ENCODE results near the gene PLA2G4F. TPM values are rescaled to one million over a fixed set of nuclear protein-coding genes. Genes with fewer than 3 reads are reported as not detected.
"Not testable (repeated sequence)": the region's sequence is repeated elsewhere in the genome, so short reads cannot be mapped to it uniquely, and the experiment has no call there.

Gene PLA2G4F
- total RNA-seq, 2 experiments from 2014 or later = not detected

DNA sequence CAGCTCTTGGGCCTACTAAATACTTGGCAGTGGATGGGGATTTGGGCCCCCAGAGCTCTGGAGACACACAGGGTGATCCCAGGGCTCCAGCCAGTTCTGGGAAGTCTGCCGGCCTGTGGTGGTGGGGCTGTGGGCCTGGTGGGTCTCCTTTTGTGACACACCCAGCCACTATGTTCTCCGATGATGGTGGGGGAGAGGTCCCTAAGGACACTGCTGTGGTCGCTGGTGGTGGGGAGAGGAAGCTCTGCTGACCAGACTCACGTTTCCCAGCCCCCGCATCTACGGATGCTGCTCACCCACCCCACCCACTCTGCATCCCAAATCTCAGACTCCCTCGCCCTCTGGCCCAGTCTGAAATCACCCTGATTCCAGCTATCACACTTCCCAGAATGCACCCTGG lies 62.5 kb downstream of the PLA2G4F start:
- Mint-ChIP-seq H3K4me1 (ENCODE audit: low read depth) (no peaks in the 10 kb centered on the region), H3K27me3 (peaks cover 3% of the 10 kb centered on the region), H3K27ac (no peak overlapping the region), H3K9me3 (no peaks in the 10 kb centered on the region), H3K36me3 (ENCODE audit: low read depth) (no peaks in the 10 kb centered on the region), H3K4me3 (no peak overlapping the region)
- Histone ChIP-seq H3K4me3 (ENCODE audit: low read length) (no peak overlapping the region), H3K27ac (ENCODE audit: low read depth in 1 of 2, low read length in 2 of 2) (no peak overlapping the region), H3K27me3 (ENCODE audit: control insufficient read depth in 1 of 2, insufficient read depth in 2 of 2, low read length in 2 of 2) (no peaks in the 10 kb centered on the region), H3K4me1 (ENCODE audit: insufficient read depth, low read length) (no peaks in the 10 kb centered on the region), H3K9me3 (ENCODE audit: control insufficient read depth in 1 of 2, insufficient read depth in 1 of 2, low read length in 2 of 2) (peaks cover 0 to 8% of the 10 kb centered on the region in 2 experiments), H3K36me3 (ENCODE audit: insufficient read depth, low read length) (no peaks in the 10 kb centered on the region)
- no peak for ATAC-seq (ENCODE audit: poor library complexity)
- CTCF ChIA-PET = interaction anchor here (1.1 kb wide), 1 partner anchor 10 kb away, joined by 3 read pairs; no protein-coding TSS in a partner anchor
- no peak for DNase-seq
- intact Hi-C loops (cut with DNase I, micrococcal nuclease) = no loop called here
- POLR2A ChIA-PET = no interaction called here
- TF ChIP-seq, protein P1, sequence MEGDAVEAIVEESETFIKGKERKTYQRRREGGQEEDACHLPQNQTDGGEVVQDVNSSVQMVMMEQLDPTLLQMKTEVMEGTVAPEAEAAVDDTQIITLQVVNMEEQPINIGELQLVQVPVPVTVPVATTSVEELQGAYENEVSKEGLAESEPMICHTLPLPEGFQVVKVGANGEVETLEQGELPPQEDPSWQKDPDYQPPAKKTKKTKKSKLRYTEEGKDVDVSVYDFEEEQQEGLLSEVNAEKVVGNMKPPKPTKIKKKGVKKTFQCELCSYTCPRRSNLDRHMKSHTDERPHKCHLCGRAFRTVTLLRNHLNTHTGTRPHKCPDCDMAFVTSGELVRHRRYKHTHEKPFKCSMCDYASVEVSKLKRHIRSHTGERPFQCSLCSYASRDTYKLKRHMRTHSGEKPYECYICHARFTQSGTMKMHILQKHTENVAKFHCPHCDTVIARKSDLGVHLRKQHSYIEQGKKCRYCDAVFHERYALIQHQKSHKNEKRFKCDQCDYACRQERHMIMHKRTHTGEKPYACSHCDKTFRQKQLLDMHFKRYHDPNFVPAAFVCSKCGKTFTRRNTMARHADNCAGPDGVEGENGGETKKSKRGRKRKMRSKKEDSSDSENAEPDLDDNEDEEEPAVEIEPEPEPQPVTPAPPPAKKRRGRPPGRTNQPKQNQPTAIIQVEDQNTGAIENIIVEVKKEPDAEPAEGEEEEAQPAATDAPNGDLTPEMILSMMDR (IDR thresholded peaks at IDR 0.05) = no peak

DNA sequence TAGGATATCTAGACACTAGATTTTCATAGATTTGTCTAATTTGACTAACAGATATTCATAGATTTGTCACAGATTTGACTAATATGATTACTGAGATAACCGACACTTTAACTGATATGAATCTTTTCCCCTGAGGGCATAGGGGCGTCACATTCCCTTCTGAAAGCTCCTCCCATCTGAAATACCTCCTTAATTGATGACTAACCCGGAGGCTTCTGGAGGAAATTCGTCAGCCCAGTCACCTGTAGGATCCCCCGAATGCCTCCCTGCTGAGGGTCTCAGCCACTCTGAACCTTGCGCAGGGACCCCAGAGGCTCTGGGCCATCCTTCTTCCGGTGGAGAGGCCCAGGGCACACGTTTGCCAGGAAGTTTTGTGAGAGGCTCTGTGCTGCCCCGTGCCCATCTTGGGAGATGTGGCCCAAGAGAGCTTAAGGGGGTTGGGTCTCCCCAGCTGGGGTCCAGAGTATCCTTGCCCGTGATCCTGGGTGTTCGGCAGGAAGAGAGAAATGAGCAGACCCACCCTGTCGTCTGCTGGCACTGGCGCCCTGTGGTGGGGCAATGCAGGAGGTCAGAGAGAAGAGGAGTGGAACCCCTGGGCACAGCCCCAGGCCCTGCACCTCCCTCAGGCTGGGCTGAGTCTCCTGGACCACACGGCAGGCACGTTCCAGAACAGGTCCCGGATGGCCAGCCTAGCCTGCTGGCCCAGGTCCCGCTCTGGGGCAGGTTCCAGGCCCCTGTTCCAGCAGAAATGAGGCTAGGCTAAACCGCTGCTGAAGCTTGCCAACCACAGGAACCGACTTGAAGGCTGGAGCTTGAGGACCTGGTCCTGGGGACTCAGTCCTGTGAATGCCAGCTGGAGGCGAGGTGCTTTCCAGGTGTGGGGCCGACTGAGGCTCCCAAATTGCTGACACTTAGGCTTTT lies 63.8 kb downstream of the PLA2G4F start:
- POLR2A ChIA-PET = no interaction called here
- no peak overlapping the region for H3K27ac ChIP-seq (ENCODE audit: low read depth in 1 of 2, low read length in 2 of 2)
- H3K27ac Mint-ChIP-seq = no peak overlapping the region

DNA sequence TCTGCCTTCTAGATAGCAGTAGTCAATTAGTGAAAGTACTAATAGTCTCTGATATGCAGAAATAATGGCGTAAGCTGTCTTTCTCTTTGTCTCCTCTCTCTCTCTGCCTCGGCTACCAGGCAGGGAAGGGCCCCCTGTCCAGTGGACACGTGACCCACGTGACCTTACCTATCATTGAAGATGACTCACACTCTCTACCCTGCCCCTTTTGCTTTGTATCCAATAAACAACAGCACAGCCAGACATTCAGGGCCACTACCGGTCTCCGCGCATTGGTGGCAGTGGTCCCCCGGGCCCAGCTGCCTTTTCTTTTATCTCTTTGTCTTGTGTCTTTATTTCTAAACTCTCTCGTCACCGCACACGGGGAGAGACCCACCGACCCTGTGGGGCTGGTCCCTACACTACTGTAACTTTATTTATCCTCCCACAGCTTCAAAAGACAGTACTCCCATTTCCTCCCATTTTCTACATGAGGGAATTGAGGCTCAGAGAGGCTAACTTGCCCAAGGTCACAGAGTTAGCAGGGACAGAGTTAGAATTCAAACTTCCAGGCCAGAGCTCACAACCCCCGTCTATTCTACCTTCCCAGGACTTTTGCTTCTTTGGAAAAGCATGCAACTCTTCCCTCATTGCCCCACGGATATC lies 64.6 kb downstream of the PLA2G4F start:
- H3K27me3 ChIP-seq (ENCODE audit: control insufficient read depth in 1 of 2, insufficient read depth in 2 of 2, low read length in 2 of 2); H3K9me3 Mint-ChIP-seq; H3K27me3 Mint-ChIP-seq; CTCF ChIA-PET; H3K4me3 Mint-ChIP-seq; H3K36me3 Mint-ChIP-seq (ENCODE audit: low read depth); H3K36me3 ChIP-seq (ENCODE audit: insufficient read depth, low read length); H3K27ac Mint-ChIP-seq; H3K9me3 ChIP-seq (ENCODE audit: control insufficient read depth in 1 of 2, insufficient read depth in 1 of 2, low read length in 2 of 2); H3K4me1 ChIP-seq (ENCODE audit: insufficient read depth, low read length); H3K27ac ChIP-seq (ENCODE audit: low read depth in 1 of 2, low read length in 2 of 2); H3K4me3 ChIP-seq (ENCODE audit: low read length); intact Hi-C loops (cut with DNase I, micrococcal nuclease); DNase-seq; ATAC-seq (ENCODE audit: poor library complexity); H3K4me1 Mint-ChIP-seq (ENCODE audit: low read depth); POLR2A ChIA-PET: not testable (repeated sequence)

More for the DNA sequence above, 63.8 kb downstream of the PLA2G4F start:
- Histone ChIP-seq H3K27me3 (ENCODE audit: control insufficient read depth in 1 of 2, insufficient read depth in 2 of 2, low read length in 2 of 2) (no peaks in the 10 kb centered on the region), H3K9me3 (ENCODE audit: control insufficient read depth in 1 of 2, insufficient read depth in 1 of 2, low read length in 2 of 2) (peaks cover 0 to 4% of the 10 kb centered on the region in 2 experiments), H3K36me3 (ENCODE audit: insufficient read depth, low read length) (no peaks in the 10 kb centered on the region), H3K4me3 (ENCODE audit: low read length) (no peak overlapping the region), H3K4me1 (ENCODE audit: insufficient read depth, low read length) (no peaks in the 10 kb centered on the region)
- no peak for DNase-seq
- CTCF ChIA-PET = interaction anchor here (0.6 to 1.1 kb wide), 2 partner anchors 8 to 1272 kb away, joined by 3 read pairs; no protein-coding TSS in a partner anchor
- Mint-ChIP-seq H3K4me3 (no peak overlapping the region), H3K4me1 (ENCODE audit: low read depth) (no peaks in the 10 kb centered on the region), H3K9me3 (no peaks in the 10 kb centered on the region), H3K36me3 (ENCODE audit: low read depth) (no peaks in the 10 kb centered on the region), H3K27me3 (peaks cover 4% of the 10 kb centered on the region)
- ATAC-seq (ENCODE audit: poor library complexity) = no peak
- TF ChIP-seq, protein P1 (IDR thresholded peaks at IDR 0.05) = no peak
- intact Hi-C loops (cut with DNase I, micrococcal nuclease) = no loop called here

Measured in CD4-positive, alpha-beta T cell (primary cell).